ENCODE results near the gene CANT1. TPM values are rescaled to one million over a fixed set of nuclear protein-coding genes. Genes with fewer than 3 reads are reported as not detected.

CANT1 gene
- total RNA-seq, 2 donors from 2014 or later, result 247 to 390 TPM

DNA sequence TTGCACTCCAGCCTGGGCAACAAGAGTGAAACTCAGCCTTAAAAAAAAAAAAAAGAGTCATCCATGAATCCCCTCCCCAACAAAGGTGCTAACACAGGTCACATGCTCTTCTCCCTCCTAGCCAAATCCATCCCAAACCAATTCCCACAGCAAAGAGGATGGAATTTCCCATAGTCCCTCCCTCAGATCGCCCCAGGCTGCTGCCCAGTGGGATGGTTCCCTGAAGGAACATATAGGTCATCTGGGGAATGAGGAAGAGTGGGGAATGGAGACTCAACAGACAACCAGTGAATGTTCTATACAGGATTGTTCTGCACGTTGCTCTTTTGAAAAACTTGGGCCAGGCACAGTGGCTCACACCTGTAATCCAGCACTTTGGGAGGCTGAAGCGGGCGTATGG is 48.0 kb downstream of the CANT1 start:
- Histone ChIP-seq H3K27me3 (no peaks in the 10 kb centered on the region), H3K9me3 (no peaks in the 10 kb centered on the region), H3K27ac (no peak overlapping the region), H3K36me3 (no peaks in the 10 kb centered on the region), H3K4me1 (no peaks in the 10 kb centered on the region), H3K9ac (ENCODE audit: low read depth in 2 of 2, low read length in 2 of 2) (no peak overlapping the region), H3K4me3 (no peak overlapping the region)
- TF ChIP-seq, protein P1, sequence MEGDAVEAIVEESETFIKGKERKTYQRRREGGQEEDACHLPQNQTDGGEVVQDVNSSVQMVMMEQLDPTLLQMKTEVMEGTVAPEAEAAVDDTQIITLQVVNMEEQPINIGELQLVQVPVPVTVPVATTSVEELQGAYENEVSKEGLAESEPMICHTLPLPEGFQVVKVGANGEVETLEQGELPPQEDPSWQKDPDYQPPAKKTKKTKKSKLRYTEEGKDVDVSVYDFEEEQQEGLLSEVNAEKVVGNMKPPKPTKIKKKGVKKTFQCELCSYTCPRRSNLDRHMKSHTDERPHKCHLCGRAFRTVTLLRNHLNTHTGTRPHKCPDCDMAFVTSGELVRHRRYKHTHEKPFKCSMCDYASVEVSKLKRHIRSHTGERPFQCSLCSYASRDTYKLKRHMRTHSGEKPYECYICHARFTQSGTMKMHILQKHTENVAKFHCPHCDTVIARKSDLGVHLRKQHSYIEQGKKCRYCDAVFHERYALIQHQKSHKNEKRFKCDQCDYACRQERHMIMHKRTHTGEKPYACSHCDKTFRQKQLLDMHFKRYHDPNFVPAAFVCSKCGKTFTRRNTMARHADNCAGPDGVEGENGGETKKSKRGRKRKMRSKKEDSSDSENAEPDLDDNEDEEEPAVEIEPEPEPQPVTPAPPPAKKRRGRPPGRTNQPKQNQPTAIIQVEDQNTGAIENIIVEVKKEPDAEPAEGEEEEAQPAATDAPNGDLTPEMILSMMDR (IDR thresholded peaks at IDR 0.05), result no peak
- no peak for DNase-seq
- intact Hi-C loops (cut with DNase I), result no loop called here

DNA sequence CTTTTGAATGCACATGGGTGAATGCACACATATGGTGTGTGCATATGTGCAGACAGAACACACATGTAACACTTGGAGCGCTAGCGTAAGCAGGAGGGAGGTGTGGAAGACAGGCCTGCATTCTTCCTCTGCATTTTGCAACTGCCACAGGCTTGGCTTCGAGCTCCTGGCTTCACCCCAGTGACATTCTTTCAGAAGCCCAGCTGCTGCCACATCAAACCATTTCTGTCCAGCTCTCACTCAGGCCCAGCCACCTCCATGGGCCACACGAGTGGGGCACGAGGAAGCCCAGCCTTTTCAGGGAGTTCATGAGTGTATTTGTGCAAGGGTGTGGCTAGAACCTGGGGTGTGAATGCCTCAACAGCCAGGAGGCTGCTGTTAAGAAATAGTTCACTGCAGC is 48.6 kb downstream of the CANT1 start:
- no peak for DNase-seq
- H3K27ac ChIP-seq, result no peak overlapping the region
- TF ChIP-seq, protein P1 (IDR thresholded peaks at IDR 0.05), result no peak
- H3K4me1 ChIP-seq, result no peaks in the 10 kb centered on the region
- no peaks in the 10 kb centered on the region for H3K9me3 ChIP-seq
- intact Hi-C loops (cut with DNase I), result no loop called here
- no peak overlapping the region for H3K4me3 ChIP-seq
- H3K27me3 ChIP-seq, result no peaks in the 10 kb centered on the region
- H3K9ac ChIP-seq (ENCODE audit: low read depth in 2 of 2, low read length in 2 of 2), result peak overlapping the region in 1 of 2 donors; percentile 3
- no peaks in the 10 kb centered on the region for H3K36me3 ChIP-seq

DNA sequence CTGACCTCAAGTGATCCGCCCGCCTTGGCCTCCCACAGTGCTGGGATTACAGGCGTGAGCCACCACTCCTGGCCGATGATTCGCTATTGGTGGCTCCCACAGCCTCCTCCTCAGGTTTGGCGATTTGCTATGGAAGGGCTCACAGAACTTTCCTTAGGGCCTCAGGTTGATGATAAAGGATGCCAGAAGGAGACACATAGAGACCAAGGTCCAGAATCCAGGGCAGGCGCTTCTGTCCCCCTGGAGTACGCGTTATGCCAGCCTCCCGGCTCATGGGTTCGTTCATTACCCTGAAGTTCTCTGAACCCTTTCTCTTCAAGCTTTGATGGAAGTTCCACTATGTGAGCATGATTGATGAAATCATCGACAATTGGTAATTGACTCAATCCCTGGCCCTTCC is 49.8 kb downstream of the CANT1 start:
- intact Hi-C loops (cut with DNase I), result no loop called here
- no peak overlapping the region for H3K9ac ChIP-seq (ENCODE audit: low read depth in 2 of 2, low read length in 2 of 2)
- TF ChIP-seq, protein P1 (IDR thresholded peaks at IDR 0.05), result no peak
- H3K27me3 ChIP-seq, result no peaks in the 10 kb centered on the region
- no peaks in the 10 kb centered on the region for H3K36me3 ChIP-seq
- no peak overlapping the region for H3K27ac ChIP-seq
- H3K9me3 ChIP-seq, result no peaks in the 10 kb centered on the region
- no peak for DNase-seq
- no peaks in the 10 kb centered on the region for H3K4me1 ChIP-seq
- H3K4me3 ChIP-seq, result no peak overlapping the region

DNA sequence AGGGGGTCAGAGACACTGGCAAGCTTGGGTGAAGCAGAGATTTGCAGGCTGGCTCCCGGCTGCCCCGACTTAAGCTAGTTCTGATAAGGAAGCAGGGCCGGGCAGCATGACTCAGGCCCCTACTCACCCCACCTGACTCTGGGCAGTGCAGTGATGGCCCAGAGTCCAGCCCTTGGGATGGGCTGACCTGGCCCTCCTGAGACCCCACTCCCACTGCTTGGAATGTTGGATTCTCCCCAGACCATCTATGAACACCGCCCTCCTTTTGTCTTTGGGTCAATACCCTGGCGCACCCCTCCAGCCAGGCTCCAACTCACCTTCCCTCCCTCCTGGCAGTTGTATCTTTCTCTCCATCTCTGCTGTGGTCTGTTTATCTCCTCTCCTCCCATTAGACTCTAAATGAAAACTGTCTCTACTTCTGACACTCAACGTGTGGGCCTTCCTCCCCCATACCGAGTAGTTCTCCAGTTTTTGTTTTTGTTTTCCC is 50.9 kb downstream of the CANT1 start:
- H3K27me3 ChIP-seq, result no peaks in the 10 kb centered on the region
- H3K9me3 ChIP-seq, result no peaks in the 10 kb centered on the region
- H3K27ac ChIP-seq, result no peak overlapping the region
- no peaks in the 10 kb centered on the region for H3K4me1 ChIP-seq
- intact Hi-C loops (cut with DNase I), result no loop called here
- DNase-seq, result no peak
- TF ChIP-seq, protein P1 (IDR thresholded peaks at IDR 0.05), result no peak
- no peak overlapping the region for H3K9ac ChIP-seq (ENCODE audit: low read depth in 2 of 2, low read length in 2 of 2)
- no peak overlapping the region for H3K4me3 ChIP-seq
- no peaks in the 10 kb centered on the region for H3K36me3 ChIP-seq

DNA sequence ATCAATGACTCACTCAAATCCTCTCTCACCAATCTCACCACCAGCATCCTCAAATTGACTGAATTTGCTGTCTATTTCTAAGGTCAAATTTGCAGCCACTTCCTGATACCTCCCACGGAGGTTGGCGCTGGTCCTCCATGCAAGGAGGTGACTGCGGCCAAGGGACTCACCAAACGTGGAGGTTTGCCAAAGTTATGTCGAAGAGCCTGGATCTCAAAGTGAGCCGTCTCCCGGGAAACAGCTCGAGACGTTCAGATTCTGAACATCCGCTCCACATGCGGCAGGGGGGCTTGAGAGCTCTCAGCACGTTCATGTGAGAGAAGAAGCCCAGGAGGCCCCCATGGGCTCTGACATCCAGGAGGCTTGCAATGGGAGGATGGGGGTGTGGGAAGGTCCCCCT is 52.4 kb downstream of the CANT1 start:
- H3K9me3 ChIP-seq, result no peaks in the 10 kb centered on the region
- no peaks in the 10 kb centered on the region for H3K36me3 ChIP-seq
- intact Hi-C loops (cut with DNase I), result no loop called here
- no peak overlapping the region for H3K9ac ChIP-seq (ENCODE audit: low read depth in 2 of 2, low read length in 2 of 2)
- no peak for DNase-seq
- H3K4me3 ChIP-seq, result no peak overlapping the region
- H3K27me3 ChIP-seq, result no peaks in the 10 kb centered on the region
- H3K27ac ChIP-seq, result no peak overlapping the region
- no peaks in the 10 kb centered on the region for H3K4me1 ChIP-seq
- TF ChIP-seq, protein P1 (IDR thresholded peaks at IDR 0.05), result no peak
